NCI-H1930 (cell line): Measurements from ENCODE around the gene TNFRSF14.

Experiments used
- DNase-seq, 2 experiments: peaks; one replicate each; lab custom pipeline; 2025; lab: John Stamatoyannopoulos, UW

Gene TNFRSF14

DNA sequence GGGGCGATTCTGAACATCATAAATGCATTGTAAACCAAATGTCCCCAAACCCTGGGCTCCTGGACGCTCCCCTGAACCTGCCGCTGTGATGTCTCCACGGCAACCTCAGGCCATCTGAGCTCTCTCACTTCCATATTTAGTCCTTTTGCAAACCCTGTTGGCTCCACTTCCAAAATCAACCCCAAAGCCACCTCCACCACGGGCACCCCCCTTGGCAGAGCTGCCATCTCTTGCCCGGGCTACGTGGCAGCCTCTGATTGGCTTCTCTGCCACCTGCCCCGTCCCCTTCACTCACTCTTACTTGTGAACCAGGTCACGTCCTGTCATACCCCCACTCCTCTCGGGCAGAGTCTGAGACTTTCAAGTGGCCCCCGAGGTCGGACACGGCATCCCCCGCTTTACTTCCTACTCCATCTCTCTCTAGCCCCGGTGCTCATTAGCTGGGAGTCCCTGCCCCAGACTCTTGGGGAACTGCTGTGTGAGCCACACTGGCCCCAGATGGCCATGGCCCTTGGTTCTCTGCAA, 46.2 kb downstream of the TNFRSF14 start:
- DNase-seq, result no peak

DNA sequence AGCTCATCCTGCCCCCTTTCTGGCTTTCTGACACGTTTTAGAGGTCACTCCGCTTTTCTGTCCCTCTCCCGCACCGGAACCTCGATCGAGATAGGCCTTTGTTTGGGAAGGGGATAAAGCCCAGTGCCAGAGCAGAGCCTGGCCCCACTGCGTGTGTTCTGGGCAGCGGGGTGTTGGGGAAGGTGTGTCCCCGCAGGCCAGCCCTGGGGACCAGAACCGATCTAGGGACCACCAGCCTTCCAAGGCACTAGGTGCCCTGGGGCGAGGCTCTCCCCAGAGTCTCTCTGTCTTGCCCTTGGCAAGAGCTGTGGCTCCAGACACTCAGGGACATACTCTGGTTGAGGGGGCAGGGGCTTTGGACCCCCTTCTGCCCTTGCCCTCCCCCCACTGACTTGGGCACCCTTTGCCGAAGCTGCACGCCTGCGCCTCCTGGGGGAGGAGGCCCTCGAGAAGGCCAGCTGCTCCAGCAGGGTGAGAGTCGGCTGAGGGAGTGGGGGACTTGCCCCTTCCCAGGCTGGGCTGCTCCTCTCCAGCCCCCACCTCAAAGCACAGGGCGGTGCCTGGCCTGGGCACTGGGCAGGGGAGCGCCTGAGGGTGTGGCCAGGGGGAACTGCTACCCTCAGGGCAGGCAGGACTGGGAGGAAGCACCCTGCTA, 46.8 kb downstream of the TNFRSF14 start:
- no peak for DNase-seq

DNA sequence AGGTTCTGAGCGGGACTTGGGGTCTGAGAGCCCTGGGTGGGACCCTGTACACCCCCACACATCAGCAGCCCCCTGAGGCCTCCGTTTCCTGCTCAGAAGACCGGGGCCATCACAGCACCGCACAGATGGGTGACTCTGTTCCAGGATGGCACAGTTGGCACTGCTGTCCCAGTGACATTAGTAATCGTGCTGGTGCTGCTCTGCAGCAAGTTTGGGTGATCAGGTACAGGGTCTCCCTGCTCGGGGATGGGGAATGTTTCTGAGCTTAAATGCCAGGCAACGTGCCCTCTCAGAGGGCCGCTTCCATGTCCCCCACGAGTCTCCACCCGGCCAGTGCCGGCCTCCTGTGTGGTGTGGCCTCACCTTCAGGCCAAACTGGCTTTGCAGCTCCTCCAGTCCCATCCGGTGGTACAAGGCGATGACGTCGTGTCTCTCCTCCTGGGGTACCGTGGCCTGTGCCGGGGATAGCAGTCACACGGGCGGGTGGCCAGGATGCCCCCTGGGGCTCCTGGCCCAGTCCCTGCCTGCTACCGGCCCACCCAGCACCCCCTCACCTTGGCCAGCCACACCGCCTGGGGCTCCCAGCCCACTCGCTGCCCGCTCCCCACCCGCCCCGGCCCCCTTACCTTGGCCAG, 47.5 kb downstream of the TNFRSF14 start:
- no peak for DNase-seq

DNA sequence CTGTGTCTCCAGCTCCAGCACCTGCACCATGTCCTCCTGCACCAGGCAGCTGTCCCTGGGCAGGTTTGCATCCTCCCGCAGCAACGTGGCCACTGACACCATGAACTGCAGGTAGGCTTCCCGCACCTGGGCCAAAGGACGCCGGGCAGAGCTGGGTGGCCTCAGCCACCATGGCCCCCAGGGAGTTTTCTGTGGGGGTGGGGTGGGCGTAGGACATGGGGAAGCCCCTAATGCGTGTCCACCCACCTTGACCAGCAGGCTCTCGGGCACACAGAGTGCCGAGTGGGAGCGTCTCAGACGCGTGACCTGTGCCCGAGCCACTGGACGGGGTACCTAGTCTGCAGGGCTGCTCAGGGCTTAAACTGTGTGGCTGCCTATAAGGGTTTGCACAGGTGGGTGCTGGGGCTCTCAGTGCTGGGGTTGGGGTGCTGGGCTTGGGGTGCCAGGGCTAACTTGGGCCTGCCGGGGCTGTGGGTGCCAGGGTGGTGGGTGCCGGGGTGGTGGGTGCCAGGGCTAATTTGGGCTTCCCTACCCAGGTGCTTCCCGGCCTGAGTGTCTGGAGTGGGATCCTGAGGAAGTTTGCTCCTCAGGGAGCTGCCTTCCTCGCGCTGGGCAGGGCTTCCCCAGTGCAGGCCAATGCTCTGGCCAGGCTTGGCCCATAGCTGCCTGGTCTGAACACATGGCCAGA, 48.1 kb downstream of the TNFRSF14 start:
- no peak for DNase-seq

DNA sequence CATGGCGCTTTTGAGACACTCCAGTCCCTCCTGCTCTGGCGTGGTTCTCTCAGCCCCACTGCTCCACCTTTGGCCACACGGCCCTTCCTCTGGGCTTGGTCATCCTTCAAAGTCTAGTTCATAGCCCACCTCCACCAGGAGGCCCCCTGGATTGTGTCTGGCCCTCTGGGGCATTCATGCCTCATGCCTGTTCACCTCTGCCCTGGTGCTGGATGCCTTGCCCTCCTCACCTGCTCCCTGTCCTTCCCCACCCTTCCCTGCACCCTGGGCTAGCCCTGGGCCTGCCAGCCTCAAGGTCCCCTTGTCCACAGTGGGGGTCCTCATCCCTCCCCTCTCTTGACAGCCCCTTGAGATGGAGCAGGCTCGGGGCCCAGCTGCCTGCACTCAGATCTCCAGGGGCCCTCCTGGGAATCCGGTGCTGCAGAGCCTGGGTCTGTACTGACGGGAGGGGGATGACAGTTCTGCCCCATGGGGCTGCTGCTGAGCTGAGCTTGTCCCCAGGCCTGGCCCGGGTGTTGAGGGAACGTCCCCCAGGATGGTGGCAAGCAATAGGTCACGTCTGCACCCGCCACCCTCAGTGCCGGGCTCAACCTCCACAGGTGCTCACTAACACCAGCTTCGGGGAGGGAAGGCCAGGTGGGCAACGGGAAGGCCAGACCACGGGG, 48.8 kb downstream of the TNFRSF14 start:
- DNase-seq, result no peak

DNA sequence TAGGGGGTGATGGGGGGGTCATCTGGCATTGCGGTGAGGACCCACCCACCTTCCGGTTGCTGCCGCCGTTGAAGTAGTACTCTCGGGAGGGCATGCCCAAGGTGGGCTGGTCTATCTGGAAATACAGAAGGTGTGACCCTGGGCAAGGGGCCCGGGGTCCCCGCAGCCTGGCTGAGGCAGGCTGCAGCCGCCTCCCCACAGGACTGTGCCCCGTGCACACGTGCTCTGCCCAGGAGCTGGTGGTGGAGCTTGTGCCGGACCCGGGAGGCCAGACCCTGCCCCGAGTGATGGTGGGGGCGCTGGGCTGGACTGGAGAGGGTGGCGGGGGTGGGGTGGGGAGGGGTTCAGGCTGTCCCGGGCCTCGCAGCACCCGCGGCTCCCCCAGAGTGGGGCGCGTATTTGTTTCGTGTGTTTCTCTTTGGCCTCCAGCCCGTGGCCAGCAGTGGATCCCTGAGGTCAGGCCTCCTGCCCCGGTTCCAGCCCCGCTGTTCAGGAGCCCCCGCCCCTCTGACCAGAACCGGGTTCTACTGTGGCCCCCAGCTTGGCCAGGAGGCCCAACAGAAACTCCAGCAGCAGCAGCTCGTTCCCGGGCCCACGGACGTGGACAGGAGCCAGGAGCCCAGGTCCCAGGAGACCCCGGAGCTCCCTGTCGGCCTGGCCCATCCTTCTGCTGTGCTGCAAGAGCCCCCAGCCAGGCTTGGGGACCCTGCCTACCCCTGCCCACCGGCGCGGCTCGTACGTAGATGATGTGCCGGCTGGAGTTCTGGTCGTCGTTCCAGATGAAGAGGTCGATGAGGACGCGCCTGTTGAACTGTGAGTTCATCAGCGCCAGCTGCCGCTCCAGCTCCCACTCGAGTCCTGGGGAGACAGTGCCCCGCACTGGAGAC, 49.6 kb downstream of the TNFRSF14 start:
- no peak for DNase-seq

DNA sequence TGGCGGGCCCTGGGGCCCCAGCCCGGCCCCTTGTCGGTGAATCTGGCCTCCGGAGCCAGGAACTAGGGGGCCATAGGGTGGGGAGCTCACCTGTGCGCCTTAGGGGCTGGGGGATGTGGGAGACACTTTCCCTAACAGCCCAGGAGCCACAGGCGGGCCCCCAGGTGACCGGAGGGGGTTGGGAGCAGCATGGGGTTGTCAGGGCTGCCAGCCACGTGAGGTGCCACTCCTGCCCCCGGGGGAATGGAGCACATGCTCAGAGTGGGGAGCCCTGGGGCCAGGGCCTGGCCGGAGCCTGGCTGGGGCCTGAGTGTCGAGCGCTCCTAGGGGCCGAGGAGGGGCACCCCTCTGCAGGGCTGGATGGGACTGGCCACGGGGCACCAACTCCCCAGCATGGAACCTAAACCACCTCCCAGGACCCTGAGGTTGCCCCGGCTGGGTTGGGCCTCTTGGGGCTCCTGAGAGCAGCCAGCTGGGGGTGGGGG, 50.3 kb downstream of the TNFRSF14 start:
- no peak for DNase-seq

DNA sequence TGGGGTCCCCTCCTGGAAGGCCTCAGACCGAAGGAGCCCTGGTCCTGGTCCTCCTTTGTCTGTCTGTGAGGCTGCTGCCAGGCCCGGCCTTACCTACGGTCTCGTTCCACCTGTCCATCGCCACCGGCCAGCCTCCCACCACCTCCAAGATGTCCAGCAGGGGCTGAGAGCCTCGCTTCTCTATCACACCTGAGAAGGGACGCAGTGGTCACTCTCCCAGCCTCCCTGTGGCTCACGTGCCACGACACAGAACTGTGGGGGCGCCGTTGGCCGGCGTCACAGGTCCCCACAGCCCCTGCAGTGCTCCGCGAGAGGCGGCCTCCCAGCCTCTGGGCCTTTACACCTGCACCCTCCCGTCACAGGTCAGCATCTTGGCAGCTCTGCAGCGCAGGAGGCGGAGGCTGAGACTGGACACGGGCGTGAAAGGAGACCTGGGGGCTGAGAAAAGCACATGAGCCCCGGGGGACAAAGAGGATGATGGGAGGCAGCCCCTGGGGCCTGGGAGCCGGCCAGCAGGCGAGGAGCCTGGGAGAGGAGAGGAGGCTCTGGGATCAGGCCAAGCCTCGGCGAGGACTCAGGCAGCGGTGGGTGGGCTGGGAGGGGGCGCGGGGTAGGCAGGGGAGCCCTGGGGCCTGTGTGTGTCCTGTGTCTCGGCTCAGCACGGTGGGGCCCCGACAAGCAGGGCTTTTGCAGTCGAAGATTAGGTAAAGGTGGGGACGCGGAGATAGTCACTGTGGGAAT, 50.9 kb downstream of the TNFRSF14 start:
- DNase-seq, result no peak

DNA sequence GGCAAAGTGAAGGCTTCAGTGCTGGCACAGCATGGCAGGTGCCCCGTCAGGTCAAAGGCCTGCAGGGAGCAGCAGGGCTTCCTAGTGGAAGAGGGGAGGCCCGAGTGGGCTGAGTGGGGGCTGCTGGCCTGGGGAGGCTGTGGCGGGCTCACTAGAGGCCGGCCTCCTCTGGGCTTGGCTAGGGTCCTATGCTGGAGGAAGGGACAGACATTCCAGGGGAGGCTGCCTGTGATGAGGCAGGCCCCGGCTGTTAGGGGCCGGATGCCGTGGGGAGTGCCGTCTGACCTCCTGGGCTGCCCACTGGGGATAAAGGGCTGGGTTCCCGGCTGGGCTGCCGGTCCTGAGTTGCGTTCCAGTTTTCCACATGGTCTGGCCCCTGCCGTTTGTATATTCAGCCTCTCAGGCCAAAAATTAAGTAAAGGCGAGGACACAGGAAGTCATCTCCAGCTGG, 51.5 kb downstream of the TNFRSF14 start:
- no peak for DNase-seq

DNA sequence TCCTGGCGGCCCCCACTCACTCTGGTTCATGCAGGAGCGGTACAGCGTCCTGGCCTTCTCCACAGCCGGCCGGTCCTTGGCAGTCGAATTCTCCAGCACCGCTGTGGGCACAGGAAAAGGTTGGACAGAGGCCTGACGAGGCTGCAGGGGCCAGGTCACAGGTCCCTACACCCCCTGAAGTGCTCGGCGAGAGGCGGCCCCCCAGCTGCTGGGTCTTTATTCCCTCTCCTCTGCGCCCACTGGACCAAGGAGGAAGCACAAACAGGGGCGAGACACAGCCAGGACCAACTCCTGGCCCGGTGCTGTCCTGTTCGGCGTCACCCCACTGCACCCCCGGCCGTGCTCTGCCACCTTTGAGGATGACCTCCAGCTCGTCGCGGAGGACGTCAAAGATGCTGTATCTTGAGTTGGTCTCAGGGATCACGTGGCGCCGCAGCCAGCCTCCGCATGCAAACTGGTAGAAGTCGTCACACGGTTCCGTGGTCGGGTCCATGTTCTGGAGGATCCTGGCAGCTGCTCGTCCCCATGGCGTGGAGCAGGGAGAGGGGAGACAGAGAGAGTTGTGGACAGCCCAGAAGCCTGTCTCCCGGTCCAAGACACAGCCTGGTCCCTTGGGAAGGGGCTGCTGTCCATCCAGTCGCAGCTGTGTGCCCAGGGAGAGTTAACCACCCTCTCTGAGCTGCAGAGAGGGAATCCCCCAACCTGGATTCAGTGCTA, 53.3 kb downstream of the TNFRSF14 start:
- DNase-seq, result no peak

DNA sequence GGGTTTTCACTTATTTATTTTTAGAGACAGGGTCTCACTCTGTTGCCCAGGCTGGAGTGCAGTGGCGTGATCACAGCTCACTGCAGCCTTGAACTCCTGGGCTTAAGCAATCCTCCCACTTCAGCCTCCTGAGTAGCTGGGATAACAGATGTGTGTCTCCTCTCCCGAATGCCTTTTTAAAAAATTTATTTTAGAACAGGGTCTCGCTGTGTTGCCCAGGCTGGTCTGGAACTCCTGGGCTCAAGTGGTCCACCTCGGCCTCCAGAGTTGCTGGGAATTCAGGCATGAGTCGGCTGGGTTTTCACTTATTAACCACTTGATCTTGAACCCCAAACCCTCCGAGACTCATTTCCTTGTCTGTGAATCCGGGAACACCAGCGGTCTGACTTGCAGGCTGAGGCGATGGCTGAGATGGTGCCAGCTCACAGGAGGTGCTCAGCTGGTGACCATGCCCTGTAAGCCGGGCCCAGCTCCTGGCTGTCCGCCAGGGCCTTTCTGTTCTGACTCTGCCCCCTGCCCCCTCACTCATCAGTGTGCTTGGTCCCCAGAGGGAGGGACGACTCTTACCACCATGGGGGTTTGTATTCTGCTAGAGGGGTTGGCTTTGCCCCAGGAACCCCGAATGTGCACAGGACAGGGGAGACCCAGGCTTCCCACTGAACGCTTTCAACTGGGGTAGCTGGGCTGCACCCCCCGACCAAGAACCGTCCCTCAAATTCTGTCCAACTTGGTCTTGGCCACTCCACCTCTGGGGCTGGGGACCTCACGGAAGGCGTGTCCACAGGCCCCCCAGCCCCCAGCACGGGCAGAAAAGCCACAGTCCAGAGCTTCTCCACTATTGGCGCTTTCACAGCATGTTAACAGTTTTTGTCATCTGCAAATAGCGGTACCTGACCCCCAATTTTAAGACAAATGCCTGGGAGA, 54.1 kb downstream of the TNFRSF14 start:
- DNase-seq, result no peak

DNA sequence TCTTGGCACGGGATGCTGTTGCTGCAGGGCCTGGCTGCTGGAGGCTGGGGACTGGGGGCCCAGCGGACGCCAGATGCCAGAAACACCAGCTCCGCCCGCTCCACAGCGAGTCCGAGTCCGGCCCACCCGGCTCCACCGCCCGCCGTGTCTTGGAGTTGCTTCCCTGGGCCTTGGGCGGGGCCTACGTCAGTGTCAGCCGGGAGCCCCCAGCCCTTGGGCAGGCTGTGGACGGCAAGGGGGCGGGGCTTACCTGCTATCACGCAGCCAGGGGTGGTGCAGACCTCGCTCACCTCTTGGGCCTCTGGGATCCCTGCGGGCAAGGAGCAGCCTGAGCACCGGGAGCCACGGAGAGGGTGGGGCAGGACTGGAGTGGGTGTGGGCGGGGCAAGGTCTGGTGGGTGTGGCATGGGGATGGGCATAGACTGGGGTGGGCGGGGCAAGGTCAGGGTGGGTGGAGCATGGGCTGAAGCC, 54.9 kb downstream of the TNFRSF14 start:
- peak in 1 of 2 experiments; percentile 22 for DNase-seq

DNA sequence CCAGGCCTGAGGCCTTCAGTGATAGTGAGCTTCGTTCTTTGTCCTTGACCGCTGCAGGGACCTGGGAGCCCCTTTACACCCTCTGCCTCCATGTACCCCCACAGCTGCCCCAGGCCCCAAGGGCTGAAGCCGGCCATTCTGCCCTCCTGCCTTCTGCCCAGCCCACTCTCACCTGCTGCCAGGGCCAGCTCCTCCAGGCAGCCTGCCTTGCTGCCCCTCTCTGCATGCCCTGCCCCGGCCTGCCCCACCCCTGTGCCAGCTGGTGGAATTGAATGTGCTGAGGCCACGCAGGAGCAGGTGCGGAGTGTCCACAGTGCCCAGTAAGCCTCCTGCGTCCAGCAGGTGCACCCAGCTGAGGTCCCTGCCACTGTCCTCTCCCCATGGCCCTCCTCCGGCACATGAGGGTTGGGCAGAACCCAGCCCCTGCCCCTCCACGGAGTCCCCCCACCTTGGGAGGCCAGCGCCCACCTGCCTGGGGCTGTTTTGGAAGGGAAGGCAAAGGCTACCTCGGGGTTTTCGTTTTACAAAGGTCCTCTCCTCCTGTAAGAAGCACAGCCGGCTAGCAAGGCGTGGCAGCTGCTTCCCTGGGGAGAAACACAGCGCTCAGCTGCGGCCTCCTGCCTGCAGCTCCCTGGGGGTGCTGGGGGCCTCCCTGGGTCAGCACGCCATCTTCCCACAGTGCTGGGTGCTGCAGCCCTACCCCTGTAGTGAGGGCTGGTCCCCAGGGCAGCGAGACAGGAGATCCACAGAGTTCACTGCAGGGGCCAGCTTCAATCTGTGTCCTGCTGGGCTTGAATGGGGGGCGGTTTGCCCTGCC, 55.7 kb downstream of the TNFRSF14 start:
- DNase-seq, result no peak

DNA sequence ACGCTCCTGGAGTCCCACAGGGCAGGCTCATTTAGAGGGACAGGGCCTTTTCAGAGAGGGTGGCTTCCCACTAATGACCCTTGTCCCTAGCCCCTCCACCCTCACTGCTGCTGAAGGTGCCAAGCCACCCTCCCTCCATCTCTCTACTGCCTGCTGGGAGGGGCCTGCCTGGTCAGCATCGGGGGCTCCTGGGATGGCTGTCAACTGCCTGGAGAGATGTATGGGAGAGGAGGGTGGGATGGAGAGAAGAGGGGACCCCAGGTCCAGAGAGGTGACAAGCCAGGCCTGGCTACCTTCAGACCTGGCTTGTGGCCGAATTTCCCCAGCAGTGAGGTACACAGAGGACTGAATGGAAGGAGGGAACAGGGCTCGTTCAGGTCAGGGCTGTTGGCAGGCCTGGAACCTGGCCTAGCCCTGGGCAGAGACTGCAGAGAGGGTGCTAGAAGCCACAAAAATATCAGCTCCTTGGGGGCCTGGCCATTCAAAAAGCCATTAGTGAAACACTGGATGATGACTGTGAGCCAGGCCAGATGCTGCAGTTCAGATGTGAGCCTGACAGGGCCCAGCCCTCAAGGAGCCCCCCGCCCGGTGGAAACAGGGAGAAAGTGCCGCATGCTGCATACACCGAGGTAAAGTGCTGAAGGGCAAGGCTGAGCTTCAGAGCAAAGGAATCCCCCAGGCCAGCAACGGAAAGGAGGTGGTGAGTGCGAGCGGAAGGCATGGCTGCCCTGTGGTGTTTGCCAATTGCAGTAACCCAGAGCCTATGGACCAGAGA, 56.6 kb downstream of the TNFRSF14 start:
- no peak for DNase-seq
